ENCODE data around the gene SLC35E4. TPM values are rescaled to one million over a fixed set of nuclear protein-coding genes. Genes with fewer than 3 reads are reported as not detected.

SLC35E4 gene
- total RNA-seq, 2 donors from 2014 or later = 4.6 to 10.5 TPM

DNA sequence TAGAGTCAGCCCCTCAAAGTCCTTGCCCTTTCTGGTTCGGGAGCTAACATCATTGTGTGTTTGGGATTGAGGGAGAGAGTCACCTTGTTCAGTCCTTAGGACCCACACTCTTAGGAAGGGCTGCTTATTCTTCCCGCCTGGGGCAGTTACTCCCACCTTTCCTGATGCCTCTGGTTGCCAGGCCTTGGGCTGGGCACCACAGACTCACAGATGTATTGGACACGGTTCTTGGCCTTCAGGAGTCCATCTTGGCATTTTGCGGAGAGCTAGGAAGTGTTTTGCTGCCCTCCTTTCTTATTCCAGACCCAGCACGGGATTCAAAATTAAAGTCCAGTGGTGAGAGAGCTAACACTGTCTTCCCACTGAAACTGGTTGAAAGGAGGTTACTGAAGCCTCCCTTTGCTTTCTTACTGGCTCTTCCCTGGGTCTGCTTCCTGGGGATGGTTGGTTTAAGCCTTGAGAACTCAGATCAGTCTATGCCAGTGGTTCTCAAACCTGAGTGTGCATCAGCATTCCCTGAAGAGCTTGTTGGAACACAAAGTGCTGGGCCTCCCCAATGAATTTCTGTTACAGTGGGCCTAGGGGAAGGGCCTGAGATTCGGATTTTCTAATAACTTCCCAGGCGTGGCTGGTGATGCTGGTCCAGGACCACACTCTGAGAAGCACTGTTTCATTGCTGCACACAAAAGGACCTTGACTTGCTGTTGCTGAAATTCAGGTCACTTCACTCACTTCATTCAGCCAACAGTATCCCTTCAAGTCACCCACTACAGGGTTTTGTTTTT is 60.5 kb downstream of the SLC35E4 start:
- H3K36me3 ChIP-seq = no peaks in the 10 kb centered on the region
- H3K4me1 ChIP-seq (replicated peaks) = no peaks in the 10 kb centered on the region
- TF ChIP-seq, protein P1, sequence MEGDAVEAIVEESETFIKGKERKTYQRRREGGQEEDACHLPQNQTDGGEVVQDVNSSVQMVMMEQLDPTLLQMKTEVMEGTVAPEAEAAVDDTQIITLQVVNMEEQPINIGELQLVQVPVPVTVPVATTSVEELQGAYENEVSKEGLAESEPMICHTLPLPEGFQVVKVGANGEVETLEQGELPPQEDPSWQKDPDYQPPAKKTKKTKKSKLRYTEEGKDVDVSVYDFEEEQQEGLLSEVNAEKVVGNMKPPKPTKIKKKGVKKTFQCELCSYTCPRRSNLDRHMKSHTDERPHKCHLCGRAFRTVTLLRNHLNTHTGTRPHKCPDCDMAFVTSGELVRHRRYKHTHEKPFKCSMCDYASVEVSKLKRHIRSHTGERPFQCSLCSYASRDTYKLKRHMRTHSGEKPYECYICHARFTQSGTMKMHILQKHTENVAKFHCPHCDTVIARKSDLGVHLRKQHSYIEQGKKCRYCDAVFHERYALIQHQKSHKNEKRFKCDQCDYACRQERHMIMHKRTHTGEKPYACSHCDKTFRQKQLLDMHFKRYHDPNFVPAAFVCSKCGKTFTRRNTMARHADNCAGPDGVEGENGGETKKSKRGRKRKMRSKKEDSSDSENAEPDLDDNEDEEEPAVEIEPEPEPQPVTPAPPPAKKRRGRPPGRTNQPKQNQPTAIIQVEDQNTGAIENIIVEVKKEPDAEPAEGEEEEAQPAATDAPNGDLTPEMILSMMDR (IDR thresholded peaks at IDR 0.05) = no peak
- TF ChIP-seq POLR2A (IDR thresholded peaks at IDR 0.05) = no peak
- no peak for TF ChIP-seq POLR2AphosphoS5 (IDR thresholded peaks at IDR 0.05)
- DNase-seq (ENCODE audit: low spot score) = no peak
- WGBS = 92% methylated on average over 7 of the region's 7 CpGs
- H3K4me3 ChIP-seq = no peak overlapping the region
- no peaks in the 10 kb centered on the region for H3K9me3 ChIP-seq
- H3K27ac ChIP-seq = no peak overlapping the region
- H3K27me3 ChIP-seq (replicated peaks; ENCODE audit: insufficient read depth) = no peaks in the 10 kb centered on the region
- intact Hi-C loops (cut with DNase I) = no loop called here

Other genes with a start within 250 kb of the SLC35E4 start
- gene RNF215, start 248.4 kb upstream of the SLC35E4 start, total RNA-seq = 10 to 100 TPM; 18.1 to 20.0 TPM
- gene SEC14L2, start 238.8 kb upstream of the SLC35E4 start, total RNA-seq = 10 to 100 TPM; 16.8 to 31.1 TPM
- gene MTFP1, start 210.0 kb upstream of the SLC35E4 start, total RNA-seq = 10 to 100 TPM; 14.1 to 28.1 TPM
- not detected for gene SEC14L3, start 163.8 kb upstream of the SLC35E4 start, total RNA-seq
- gene SEC14L4, start 130.1 kb upstream of the SLC35E4 start, total RNA-seq = 10 to 100 TPM in 1 of 2 donors, not detected in 1; 16.9 TPM
- gene SEC14L6, start 89.0 kb upstream of the SLC35E4 start, total RNA-seq = 10 to 100 TPM in 1 of 2 donors, under 1 TPM in 1; 0.23 to 22.9 TPM
- gene GAL3ST1, start 61.1 kb upstream of the SLC35E4 start, total RNA-seq = 1 to 10 TPM; 1.1 to 9.7 TPM
- 10 to 100 TPM; 41.1 to 79.5 TPM for gene PES1, start 43.9 kb upstream of the SLC35E4 start, total RNA-seq
- 10 to 100 TPM; 16.7 to 40.7 TPM for gene TCN2, start 28.6 kb upstream of the SLC35E4 start, total RNA-seq
- 10 to 100 TPM; 12.5 to 15.6 TPM for gene DUSP18, start 32.1 kb downstream of the SLC35E4 start, total RNA-seq
- 10 to 100 TPM in 1 of 2 donors, 1 to 10 TPM in 1; 4.5 to 16.2 TPM for gene OSBP2, start 59.1 kb downstream of the SLC35E4 start, total RNA-seq